ENCODE results near the gene SMARCA2.

GRCh38 chr9:2179567-2179966, 164.4 kb downstream of the SMARCA2 start:
- TF ChIP-seq CTCF (IDR thresholded peaks at IDR 0.05) (no peak), POLR2A (IDR thresholded peaks at IDR 0.05) (no peak), POLR2AphosphoS5 (IDR thresholded peaks at IDR 0.05) (no peak)

Data from upper lobe of left lung (tissue), 4 donors.